GM12878 (cell line): ENCODE data around the gene ME3. TPM values are rescaled to one million over a fixed set of nuclear protein-coding genes. Genes with fewer than 3 reads are reported as not detected.

Experiments used
- ATAC-seq: fragments of 200-7000 bp; cut with Tn5 transposase; 3 replicates; pipeline ENCODE4 v1.9.1; 2020; ENCODE audit warnings: mild to moderate bottlenecking, moderate library complexity
- BruUV-seq: library from RNA; stranded (reverse); fragments of 400-500 nt; replicated peaks from 2 replicates; lab custom pipeline; 2021; lab: Mats Ljungman, UMichigan
- CTCF ChIA-PET: fragments of 300-600 bp; sonication (Branson Sonifier 250); formaldehyde crosslinking; extraction: SDS; loops from one replicate; lab custom pipeline; 2021; ENCODE audit warnings: inconsistent platforms; lab: Yijun Ruan, JAX
- POLR2A ChIA-PET: fragments of 350-600 bp; formaldehyde crosslinking; extraction: SDS; loops from one replicate; lab custom pipeline; 2021; ENCODE audit warnings: inconsistent platforms; lab: Charles Lee
- RAD21 ChIA-PET: fragments of 300-600 bp; sonication (Branson Sonifier 250); formaldehyde crosslinking; loops from one replicate; lab custom pipeline; 2023; ENCODE audit warnings: antibody characterized with exemption; ENCODE audit not compliant: unreplicated experiment; lab: Charles Lee
- SMC1A ChIA-PET: fragments of 300-600 bp; sonication (Branson Sonifier 250); formaldehyde crosslinking; loops from one replicate; lab custom pipeline; 2023; ENCODE audit not compliant: unreplicated experiment, uncharacterized antibody; lab: Charles Lee
- DNase-seq: peaks from one replicate; pipeline ENCODE4 v3.0.0-alpha.2; 2011; ENCODE audit warnings: low read depth, low spot score
- FAIRE-seq: peaks from 3 replicates; lab custom pipeline; 2011; peaks lifted over from hg19 to GRCh38; lab: Jason Lieb, UNC
- H2AFZ ChIP-seq: 2 replicates; pipeline ENCODE4 v1.6.0; 2011; ENCODE audit warnings: low read depth, low read length, control low read depth; ENCODE audit not compliant: control insufficient read depth
- H3K27ac ChIP-seq: 2 replicates; pipeline ENCODE4 v1.5.1; 2011; ENCODE audit warnings: control low read depth; ENCODE audit not compliant: control insufficient read depth, insufficient read depth
- H3K27me3 ChIP-seq, 2 experiments: replicated peaks in 1 of 2; 2 replicates each; pipeline versions ENCODE4 v1.6.0 to v1.6.1; 2011; ENCODE audit warnings: low read length in 1 of 2; ENCODE audit not compliant: control insufficient read depth in 2 of 2, insufficient read depth in 2 of 2
- H3K36me3 ChIP-seq, 2 experiments: 2 replicates each; pipeline ENCODE4 v1.5.1; 2011; ENCODE audit warnings: low read length in 1 of 2; ENCODE audit not compliant: control insufficient read depth in 2 of 2, insufficient read depth in 2 of 2
- H3K4me1 ChIP-seq: 2 replicates; pipeline ENCODE4 v1.6.1; 2011; ENCODE audit warnings: mild to moderate bottlenecking, low read length, moderate library complexity, mixed read lengths; ENCODE audit not compliant: control insufficient read depth, insufficient read depth
- H3K4me2 ChIP-seq: 2 replicates; pipeline ENCODE4 v1.6.0; 2011; ENCODE audit warnings: control low read depth; ENCODE audit not compliant: control insufficient read depth, insufficient read depth
- H3K4me3 ChIP-seq: fragments of 200-600 bp; sonication (generic); 2 replicates; pipeline ENCODE4 v1.5.1; 2016
- H3K79me2 ChIP-seq: 2 replicates; pipeline ENCODE4 v1.6.0; 2011; ENCODE audit warnings: low read length; ENCODE audit not compliant: control insufficient read depth, insufficient read depth
- H3K9ac ChIP-seq: 2 replicates; pipeline ENCODE4 v1.8.0; 2011; ENCODE audit warnings: low read length, control low read depth, mixed read lengths; ENCODE audit not compliant: control insufficient read depth, insufficient read depth
- H3K9me3 ChIP-seq: replicated peaks from 3 replicates; pipeline ENCODE4 v1.5.1; 2011; ENCODE audit warnings: mild to moderate bottlenecking, low read length; ENCODE audit not compliant: control insufficient read depth, insufficient read depth
- H4K20me1 ChIP-seq: 2 replicates; pipeline ENCODE4 v1.6.0; 2011; ENCODE audit not compliant: control insufficient read depth, insufficient read depth
- BMI1 ChIP-seq: fragments of 450-650 bp; IDR thresholded peaks from 2 replicates; pipeline ENCODE4 v1.6.1; 2016; ENCODE audit warnings: mild to moderate bottlenecking, moderate library complexity, borderline replicate concordance
- HCFC1 ChIP-seq: fragments of 150-350 bp; IDR thresholded peaks from 2 replicates; pipeline ENCODE4 v1.6.1; 2014; ENCODE audit warnings: low read length
- SIX5 ChIP-seq: IDR thresholded peaks from 2 replicates; pipeline ENCODE4 v1.6.1; 2011; ENCODE audit warnings: mild to moderate bottlenecking, low read depth, low read length, moderate library complexity; ENCODE audit not compliant: severe bottlenecking
- STAT1 ChIP-seq: fragments of 450-650 bp; conservative IDR thresholded peaks from 2 replicates; pipeline ENCODE4 v1.6.1; 2014; ENCODE audit warnings: antibody characterized with exemption, mild to moderate bottlenecking
- SUZ12 ChIP-seq: fragments of 200-600 bp; sonication (generic); IDR thresholded peaks from one replicate; pipeline ENCODE4 v1.6.1; 2018; ENCODE audit warnings: antibody characterized with exemption, mild to moderate bottlenecking; ENCODE audit not compliant: unreplicated experiment
- TCF12 ChIP-seq: IDR thresholded peaks from 2 replicates; pipeline ENCODE4 v1.6.1; 2011; ENCODE audit warnings: low read depth, mild to moderate bottlenecking, low read length
- ZZZ3 ChIP-seq: IDR thresholded peaks from 2 replicates; pipeline ENCODE4 v1.6.1; 2011; ENCODE audit warnings: low read depth; ENCODE audit not compliant: control insufficient read depth, insufficient read length
- WGBS: methylation state at CpG from one replicate; pipeline ENCODE4 v1.1.6; 2016; ENCODE audit warnings: low lambda C conversion rate; ENCODE audit not compliant: insufficient replicate concordance, insufficient coverage; ENCODE audit errors: missing lambda C conversion rate; 5-methylcytosine and 5-hydroxymethylcytosine counted together
- in situ Hi-C: fragments of 300-500 bp; cut with MboI; formaldehyde crosslinking; loops from 9 replicates; pipeline ENCODE4 v1.14.3; 2018; ENCODE audit warnings: mixed read lengths
- intact Hi-C: fragments of 100-400 bp; cut with micrococcal nuclease; formaldehyde crosslinking; loops from one replicate; pipeline ENCODE4 v1.14.2; 2022; ENCODE audit not compliant: unreplicated experiment
- polyA plus RNA-seq, 11 experiments: library from polyadenylated mRNA; depleted of rRNA in 4 of 11; unstranded in 6 of 11; stranded (reverse) in 5 of 11; fragments of >200 nt; fragmentation: Nextera tagmentation in 4 of 11; fragmentation: Illumina TruSeq in 1 of 11; extraction: Ambion mirVana in 4 of 11; extraction: Trizol in 1 of 11; gene quantifications; 1 replicate in 1 of 11; 2 replicates in 10 of 11; pipeline versions ENCODE4 v1.2.1 to v1.2.3, GENCODE V29; 2011 to 2016; ENCODE audit warnings: inconsistent platforms in 2 of 11, missing spikeins in 2 of 11, low read depth in 1 of 11
- total RNA-seq, 4 experiments: library from RNA; depleted of rRNA in 3 of 4; stranded (reverse); fragments of >200 nt in 3 of 4; fragmentation: Illumina TruSeq in 1 of 4; extraction: Trizol in 1 of 4; gene quantifications; 2 replicates each; pipeline versions ENCODE4 v1.2.1 to v1.2.3, GENCODE V29; 2013 to 2021

The ME3 gene
- total and polyA plus RNA-seq, 10 of the 15 experiments (the other 5 are each of a cell fraction or from before 2014, with no cell fraction given), result 0.06 to 0.40 (median 0.19) TPM; not detected in 2

DNA sequence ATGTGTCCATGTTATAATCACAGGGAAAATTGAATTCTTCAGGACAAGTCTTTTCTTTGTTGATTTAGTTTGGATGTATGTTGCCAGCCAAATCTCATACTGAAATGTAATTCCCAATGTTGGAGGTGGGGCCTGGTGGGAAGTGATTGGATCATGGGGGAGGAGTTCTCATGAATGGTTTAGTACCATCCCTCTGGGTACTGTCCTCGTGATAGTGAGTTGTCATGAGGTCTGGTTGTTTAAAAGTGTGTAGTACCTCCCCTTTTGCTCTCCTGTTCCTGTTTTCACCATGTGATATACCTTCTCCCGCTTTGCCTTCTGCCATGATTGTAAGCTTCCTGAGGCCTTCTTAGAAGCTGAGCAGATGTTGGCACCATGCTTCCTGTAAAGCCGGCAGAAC lies 197.4 kb downstream of the ME3 start:
- in situ Hi-C loops (no loop called here), intact Hi-C loops (no loop called here)
- Histone ChIP-seq H3K36me3 (no peaks in the 10 kb centered on the region), H3K4me2 (no peak overlapping the region), H3K9me3 (no peaks in the 10 kb centered on the region), H3K4me3 (no peak overlapping the region), H3K27me3 (peaks cover 0 to 2% of the 10 kb centered on the region in 2 experiments; a peak in 2 of 4 replicates), H3K4me1 (no peaks in the 10 kb centered on the region)
- SMC1A ChIA-PET, result interaction anchor here (1.3 to 1.5 kb wide), 2 partner anchors 13 to 138 kb away, joined by 3 to 4 read pairs; no protein-coding TSS in a partner anchor
- no peak for ATAC-seq
- no peak for DNase-seq
- 37% methylated on average over 3 of the region's 3 CpGs for WGBS
- TF ChIP-seq SIX5 (no peak), TCF12 (no peak), BMI1 (no peak), STAT1 (no peak), ZZZ3 (no peak), HCFC1 (no peak), SUZ12 (no peak)
- TF ChIP-seq, all 136 proteins: peak for 0
- RAD21 ChIA-PET, result no interaction called here
- no peaks in the 10 kb centered on the region for H3K79me2 ChIP-seq
- POLR2A ChIA-PET, result no interaction called here
- H4K20me1 ChIP-seq, result no peaks in the 10 kb centered on the region; the same call in 1 of the 2 replicates
- no peak overlapping the region for H2AFZ ChIP-seq
- CTCF ChIA-PET, result no interaction called here
- H3K27ac ChIP-seq, result no peak overlapping the region
- no TSS peak for BruUV-seq
- no peak for FAIRE-seq
- no peak overlapping the region for H3K9ac ChIP-seq
